ENCODE results near the gene ANKRD24.

GRCh38 chr19:4185413-4186086 is 3.1 kb downstream of the ANKRD24 start:
- TF ChIP-seq EZH2 (IDR thresholded peaks at IDR 0.05; ENCODE audit: borderline replicate concordance, insufficient read depth, low read length, poor library complexity, severe bottlenecking), result no peak
- TF ChIP-seq CTCF (IDR thresholded peaks at IDR 0.05; ENCODE audit: poor library complexity, severe bottlenecking), result no peak
- TF ChIP-seq RAD21 (conservative IDR thresholded peaks at IDR 0.05), result no peak
